ENCODE results near the gene ALKBH6. TPM values are rescaled to one million over a fixed set of nuclear protein-coding genes. Genes with fewer than 3 reads are reported as not detected.

Gene ALKBH6
- 10 to 100 TPM; 38.2 to 43.0 TPM for total RNA-seq

GRCh38 chr19:36014012-36014924 lies at the start of gene ALKBH6:
Gene ALKBH6 (minus strand): TSS chr19:36014213. CDS start chr19:36013397, 816 bp downstream.
- peak; percentile 100 for DNase-seq
- POLR2A ChIA-PET, result interaction anchor here (0.6 to 1.0 kb wide), 2 partner anchors 40 to 300 kb away, joined by 3 read pairs; partner anchors contain the start of gene THAP8
- Mint-ChIP-seq H3K27ac (peak within 1 kb of the TSS; percentile 94), H3K4me1 (peaks cover 47% of the 10 kb centered on the region), H3K4me3 (peak within 1 kb of the TSS; percentile 95), H3K9me3 (no peaks in the 10 kb centered on the region), H3K36me3 (ENCODE audit: low read depth) (peaks cover 3% of the 10 kb centered on the region), H3K27me3 (no peaks in the 10 kb centered on the region)
- CTCF ChIA-PET, result interaction anchor here (0.6 to 1.0 kb wide), 3 partner anchors 16 to 277 kb away, joined by 3 to 4 read pairs (median 3); no protein-coding TSS in a partner anchor

GRCh38 chr19:36061367-36061766 lies 47.4 kb upstream of the ALKBH6 start:
- Mint-ChIP-seq H3K9me3 (no peaks in the 10 kb centered on the region), H3K4me1 (peaks cover 16% of the 10 kb centered on the region), H3K27me3 (no peaks in the 10 kb centered on the region), H3K4me3 (no peak overlapping the region), H3K36me3 (ENCODE audit: low read depth) (peaks cover 48% of the 10 kb centered on the region), H3K27ac (no peak overlapping the region)
- no peak for DNase-seq
- POLR2A ChIA-PET, result interaction anchor here (0.7 to 1.1 kb wide), 2 partner anchors 54 to 93 kb away, joined by 3 to 4 read pairs; partner anchors contain the start of gene POLR2I
- CTCF ChIA-PET, result interaction anchor here (0.6 to 1.3 kb wide), 5 partner anchors 11 to 126 kb away, joined by 3 to 7 read pairs (median 3); no protein-coding TSS in a partner anchor

- ChIA-PET CTCF (interaction anchor here (0.5 to 1.3 kb wide), 3 partner anchors 10 to 403 kb away, joined by 3 to 7 read pairs (median 3); no protein-coding TSS in a partner anchor), POLR2A (interaction anchor here (0.6 kb wide), 1 partner anchor 36 kb away, joined by 3 read pairs; no protein-coding TSS in a partner anchor)
- peaks cover 47% of the 10 kb centered on the region for H3K36me3 Mint-ChIP-seq (ENCODE audit: low read depth)
- no peaks in the 10 kb centered on the region for H3K9me3 Mint-ChIP-seq
- H3K4me1 Mint-ChIP-seq, result peaks cover 24% of the 10 kb centered on the region
- H3K27ac Mint-ChIP-seq, result no peak overlapping the region
- DNase-seq, result peak; percentile 12
- H3K27me3 Mint-ChIP-seq, result no peaks in the 10 kb centered on the region
- H3K4me3 Mint-ChIP-seq, result no peak overlapping the region
These were observed 46.4 kb upstream of the ALKBH6 start for GRCh38 chr19:36060430-36060829.

GRCh38 chr19:36059180-36059910 lies 45.3 kb upstream of the ALKBH6 start:
- no peaks in the 10 kb centered on the region for H3K9me3 Mint-ChIP-seq

GRCh38 chr19:36058481-36059179 lies 44.6 kb upstream of the ALKBH6 start:
- ChIA-PET POLR2A (no interaction called here), CTCF (no interaction called here)
- Mint-ChIP-seq H3K9me3 (no peaks in the 10 kb centered on the region), H3K4me1 (peaks cover 30% of the 10 kb centered on the region), H3K27ac (peak overlapping the region; percentile 25), H3K4me3 (no peak overlapping the region), H3K27me3 (no peaks in the 10 kb centered on the region), H3K36me3 (ENCODE audit: low read depth) (peaks cover 39% of the 10 kb centered on the region)
- DNase-seq, result no peak

More at GRCh38 chr19:36059180-36059910, 45.3 kb upstream of the ALKBH6 start:
- Mint-ChIP-seq H3K27ac (no peak overlapping the region), H3K36me3 (ENCODE audit: low read depth) (peaks cover 42% of the 10 kb centered on the region), H3K27me3 (no peaks in the 10 kb centered on the region), H3K4me3 (no peak overlapping the region), H3K4me1 (peaks cover 27% of the 10 kb centered on the region)
- DNase-seq, result no peak
- ChIA-PET CTCF (no interaction called here), POLR2A (no interaction called here)

- DNase-seq, result peak; percentile 95
- Mint-ChIP-seq H3K36me3 (ENCODE audit: low read depth) (peaks cover 29% of the 10 kb centered on the region), H3K27ac (peak within 1 kb of the TSS; percentile 97), H3K4me3 (peak within 1 kb of the TSS; percentile 98), H3K9me3 (no peaks in the 10 kb centered on the region), H3K4me1 (peaks cover 46% of the 10 kb centered on the region), H3K27me3 (no peaks in the 10 kb centered on the region)
- POLR2A ChIA-PET, result interaction anchor here (0.7 kb wide), 1 partner anchor 109 kb away, joined by 3 read pairs; no protein-coding TSS in a partner anchor
- CTCF ChIA-PET, result interaction anchor here (0.6 to 1.1 kb wide), 3 partner anchors 14 to 88 kb away, joined by 3 read pairs; no protein-coding TSS in a partner anchor
These were observed 41.0 kb upstream of the ALKBH6 start, which contains the start of gene WDR62 for GRCh38 chr19:36054733-36055686. Gene WDR62 (plus strand): TSS chr19:36054897. CDS start chr19:36054972, 75 bp downstream.

GRCh38 chr19:36054119-36054732 lies 40.2 kb upstream of the ALKBH6 start, which contains the start of gene THAP8:
Gene THAP8 (minus strand): TSS chr19:36054285. CDS start chr19:36054217, 68 bp downstream.
- peak within 1 kb of the TSS; percentile 97 for H3K27ac Mint-ChIP-seq
- peak within 1 kb of the TSS; percentile 98 for H3K4me3 Mint-ChIP-seq
- no peaks in the 10 kb centered on the region for H3K27me3 Mint-ChIP-seq
- no peaks in the 10 kb centered on the region for H3K9me3 Mint-ChIP-seq
- peaks cover 24% of the 10 kb centered on the region for H3K36me3 Mint-ChIP-seq (ENCODE audit: low read depth)
- ChIA-PET POLR2A (interaction anchor here (0.8 kb wide), 1 partner anchor 40 kb away, joined by 3 read pairs; the partner anchor contains the start of gene ALKBH6), CTCF (interaction anchor here (0.8 to 1.4 kb wide), 3 partner anchors 10 to 87 kb away, joined by 3 read pairs; no protein-coding TSS in a partner anchor)
- peak; percentile 100 for DNase-seq
- peaks cover 46% of the 10 kb centered on the region for H3K4me1 Mint-ChIP-seq

GRCh38 chr19:36051637-36052036 lies 37.6 kb upstream of the ALKBH6 start:
- Mint-ChIP-seq H3K9me3 (no peaks in the 10 kb centered on the region), H3K27ac (no peak overlapping the region), H3K4me1 (peaks cover 33% of the 10 kb centered on the region), H3K36me3 (ENCODE audit: low read depth) (peaks cover 11% of the 10 kb centered on the region), H3K27me3 (no peaks in the 10 kb centered on the region), H3K4me3 (no peak overlapping the region)
- DNase-seq, result no peak
- ChIA-PET CTCF (no interaction called here), POLR2A (no interaction called here)

- no peaks in the 10 kb centered on the region for H3K9me3 Mint-ChIP-seq
- H3K4me3 Mint-ChIP-seq, result no peak overlapping the region
- ChIA-PET POLR2A (no interaction called here), CTCF (no interaction called here)
- no peak for DNase-seq
- H3K27ac Mint-ChIP-seq, result no peak overlapping the region
- H3K4me1 Mint-ChIP-seq, result peaks cover 29% of the 10 kb centered on the region
- peaks cover 8% of the 10 kb centered on the region for H3K36me3 Mint-ChIP-seq (ENCODE audit: low read depth)
- no peaks in the 10 kb centered on the region for H3K27me3 Mint-ChIP-seq
These were observed 37.2 kb upstream of the ALKBH6 start for GRCh38 chr19:36051236-36051635.

- no peak overlapping the region for H3K4me3 Mint-ChIP-seq
- H3K4me1 Mint-ChIP-seq, result peaks cover 19% of the 10 kb centered on the region
- POLR2A ChIA-PET, result interaction anchor here (0.6 to 0.7 kb wide), 2 partner anchors 53 to 167 kb away, joined by 3 read pairs; no protein-coding TSS in a partner anchor
- no peak for DNase-seq
- H3K36me3 Mint-ChIP-seq (ENCODE audit: low read depth), result peaks cover 11% of the 10 kb centered on the region
- CTCF ChIA-PET, result interaction anchor here (0.6 kb wide), 1 partner anchor 114 kb away, joined by 3 read pairs; no protein-coding TSS in a partner anchor
- no peak overlapping the region for H3K27ac Mint-ChIP-seq
- no peaks in the 10 kb centered on the region for H3K9me3 Mint-ChIP-seq
- H3K27me3 Mint-ChIP-seq, result no peaks in the 10 kb centered on the region
These were observed 35.2 kb upstream of the ALKBH6 start for GRCh38 chr19:36049080-36049698.

Measured in activated CD4-positive, alpha-beta T cell treated with anti-CD3 and anti-CD28 coated beads, Interleukin-2, amount 10 ng/mL, durations not matched to agents 7 days and 5 days (primary cell).